ENCODE results near the gene SPTSSA. TPM values are rescaled to one million over a fixed set of nuclear protein-coding genes. Genes with fewer than 3 reads are reported as not detected.

The SPTSSA gene
- total and polyA plus RNA-seq, 7 donors, result 22.8 to 79.3 (median 29.3) TPM

DNA sequence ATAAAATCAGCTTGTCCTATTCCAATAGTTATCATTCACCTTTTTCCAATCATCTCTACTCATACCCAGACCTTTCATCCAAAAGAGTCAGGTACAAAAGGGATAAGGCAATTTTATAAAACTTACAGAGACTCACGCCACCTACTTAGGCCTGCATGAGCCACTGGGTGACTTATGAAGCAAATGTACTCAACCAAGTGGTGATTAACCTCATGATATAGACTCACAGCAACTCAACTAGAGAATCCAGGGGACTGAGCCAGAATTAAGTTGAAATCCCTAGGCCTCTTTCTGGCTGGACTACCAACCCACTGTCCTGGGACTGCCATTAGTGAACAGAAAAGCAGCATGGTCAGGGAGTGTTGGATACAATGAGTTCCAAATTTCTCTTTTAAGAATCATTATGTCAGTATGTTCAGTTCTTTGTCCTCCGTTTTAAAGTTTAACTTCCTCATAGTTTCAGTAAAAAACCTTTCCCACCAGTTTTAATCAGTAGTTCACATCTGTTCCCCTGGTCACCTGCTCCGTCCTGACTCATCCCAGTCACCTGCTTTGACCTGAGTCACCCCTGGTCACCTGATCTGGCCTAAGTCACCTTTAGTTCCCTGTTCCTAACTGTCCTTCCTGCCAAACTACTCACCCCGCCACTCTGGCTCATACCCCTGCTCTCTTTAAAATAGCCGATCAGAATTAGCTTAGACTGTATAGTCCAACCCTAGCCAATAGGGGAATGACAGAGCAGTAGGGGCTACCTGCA lies 36.8 kb downstream of the SPTSSA start:
- Histone ChIP-seq H3K4me3 (no peak overlapping the region), H3K27me3 (no peaks in the 10 kb centered on the region), H3K9me3 (peaks cover 0 to 7% (median 2%) of the 10 kb centered on the region in 4 donors), H3K4me1 (no peaks in the 10 kb centered on the region), H3K27ac (no peak overlapping the region), H3K36me3 (no peaks in the 10 kb centered on the region)
- TF ChIP-seq POLR2A (IDR thresholded peaks at IDR 0.05) (no peak), EP300 (IDR thresholded peaks at IDR 0.05) (no peak), POLR2AphosphoS5 (IDR thresholded peaks at IDR 0.05) (no peak), CTCF (IDR thresholded peaks at IDR 0.05) (no peak)
- intact Hi-C loops (cut with DNase I), result no loop called here
- WGBS, 2 donors, result 68 to 71% methylated on average over 5 of the region's 5 CpGs
- no peak for DNase-seq

DNA sequence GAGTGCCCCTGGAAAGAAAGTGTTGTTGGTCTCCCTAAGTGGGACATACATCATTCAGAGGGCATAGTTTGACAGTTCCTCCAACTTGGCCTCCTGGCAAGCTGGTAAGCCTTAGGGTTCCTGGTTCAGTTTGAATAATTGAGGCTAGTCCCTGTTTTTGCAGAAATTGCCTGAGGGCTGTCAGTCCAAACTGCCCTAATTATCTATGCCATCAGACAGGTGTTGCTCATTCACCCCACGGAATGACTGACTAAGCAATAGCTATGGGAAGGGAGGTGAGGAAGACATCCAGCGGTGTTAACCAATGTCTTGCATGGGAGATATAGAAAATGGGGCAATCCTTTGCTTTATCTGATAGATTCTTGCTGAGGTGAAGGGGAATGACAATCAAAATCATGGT lies 37.6 kb downstream of the SPTSSA start:
- WGBS, 2 donors, result 89 to 93% methylated on average over 2 of the region's 2 CpGs
- intact Hi-C loops (cut with DNase I), result no loop called here
- Histone ChIP-seq H3K36me3 (no peaks in the 10 kb centered on the region), H3K27me3 (no peaks in the 10 kb centered on the region), H3K4me3 (no peak overlapping the region), H3K4me1 (no peaks in the 10 kb centered on the region), H3K27ac (no peak overlapping the region), H3K9me3 (peaks cover 0 to 7% (median 2%) of the 10 kb centered on the region in 4 donors)
- no peak for TF ChIP-seq CTCF (IDR thresholded peaks at IDR 0.05)
- TF ChIP-seq EP300 (IDR thresholded peaks at IDR 0.05), result no peak
- TF ChIP-seq POLR2A (IDR thresholded peaks at IDR 0.05), result no peak
- TF ChIP-seq POLR2AphosphoS5 (IDR thresholded peaks at IDR 0.05), result no peak
- DNase-seq, result no peak

GRCh38 chr14:34423445-34423844 lies 38.6 kb downstream of the SPTSSA start:
- Histone ChIP-seq H3K4me1 (no peaks in the 10 kb centered on the region), H3K9me3 (peaks cover 0 to 7% (median 2%) of the 10 kb centered on the region in 4 donors), H3K27me3 (no peaks in the 10 kb centered on the region), H3K36me3 (no peaks in the 10 kb centered on the region), H3K27ac (no peak overlapping the region), H3K4me3 (no peak overlapping the region)
- 85 to 92% methylated on average over 2 of the region's 2 CpGs for whole genome bisulfite sequencing, 2 donors
- intact Hi-C loops (cut with DNase I), result no loop called here
- DNase-seq, result no peak
- no peak for TF ChIP-seq POLR2A (IDR thresholded peaks at IDR 0.05)
- no peak for TF ChIP-seq CTCF (IDR thresholded peaks at IDR 0.05)
- no peak for TF ChIP-seq POLR2AphosphoS5 (IDR thresholded peaks at IDR 0.05)
- no peak for TF ChIP-seq EP300 (IDR thresholded peaks at IDR 0.05)

DNA sequence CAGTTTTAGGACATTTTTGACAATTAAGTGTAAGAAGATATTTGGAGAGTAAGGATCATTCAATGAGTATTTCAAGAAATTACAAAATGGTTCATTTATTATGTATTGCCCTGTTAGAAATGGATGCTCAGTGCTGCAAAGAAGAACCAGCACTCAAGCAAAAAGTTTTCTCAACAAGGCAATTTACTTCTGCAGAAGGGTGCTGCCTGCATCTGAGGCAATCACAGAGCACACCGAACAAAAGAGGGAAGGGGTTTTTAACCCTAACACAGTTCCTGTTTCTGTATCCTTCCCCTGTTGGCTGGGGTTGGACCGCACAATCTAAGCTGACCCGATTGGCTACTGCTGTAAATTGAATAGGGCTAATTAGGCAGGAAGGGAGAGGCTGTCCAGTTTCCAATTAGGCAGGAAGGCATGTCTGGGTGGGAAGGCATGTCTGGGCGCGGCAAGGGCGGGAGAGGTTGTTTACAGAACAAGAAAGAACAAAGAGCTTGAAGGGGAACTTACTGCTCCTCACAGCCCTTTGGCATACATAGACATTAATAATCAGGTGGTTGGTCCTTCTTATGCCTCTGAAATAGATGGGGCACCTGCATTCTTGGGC lies 41.4 kb downstream of the SPTSSA start:
- intact Hi-C loops (cut with DNase I), result no loop called here
- no peak for DNase-seq
- WGBS, 2 donors, result 76 to 90% methylated on average over 6 of the region's 6 CpGs
- H3K9me3 ChIP-seq, result peaks cover 0 to 7% (median 2%) of the 10 kb centered on the region in 4 donors
- no peak overlapping the region for H3K27ac ChIP-seq
- H3K36me3 ChIP-seq, result no peaks in the 10 kb centered on the region
- TF ChIP-seq CTCF (IDR thresholded peaks at IDR 0.05) (no peak), POLR2A (IDR thresholded peaks at IDR 0.05) (no peak), POLR2AphosphoS5 (IDR thresholded peaks at IDR 0.05) (no peak), EP300 (IDR thresholded peaks at IDR 0.05) (no peak)
- no peaks in the 10 kb centered on the region for H3K4me1 ChIP-seq
- H3K4me3 ChIP-seq, result no peak overlapping the region
- H3K27me3 ChIP-seq, result no peaks in the 10 kb centered on the region

Data from sigmoid colon (tissue), 7 donors.